HepG2 (cell line): Measurements from ENCODE around the gene SIK3. TPM values are rescaled to one million over a fixed set of nuclear protein-coding genes. Genes with fewer than 3 reads are reported as not detected.

Experiments used
- GATAD2A ChIP-seq: IDR thresholded peaks from 2 replicates; pipeline ENCODE4 v1.6.1; 2016
- HIVEP1 ChIP-seq: sonication (generic); formaldehyde crosslinking; IDR thresholded peaks from 2 replicates; pipeline ENCODE4 v1.4.0; 2020; ENCODE audit warnings: mild to moderate bottlenecking, missing genetic modification reagents
- HNF4A ChIP-seq: sonication (generic); formaldehyde crosslinking; IDR thresholded peaks from 2 replicates; pipeline ENCODE4 v1.4.0; 2020; ENCODE audit warnings: missing genetic modification reagents
- SALL1 ChIP-seq: sonication (generic); formaldehyde crosslinking; IDR thresholded peaks from 2 replicates; pipeline ENCODE4 v1.8.0; 2022; ENCODE audit warnings: mild to moderate bottlenecking, missing genetic modification reagents
- SNAPC2 ChIP-seq: sonication (generic); formaldehyde crosslinking; IDR thresholded peaks from 2 replicates; pipeline ENCODE4 v1.8.1; 2022; ENCODE audit warnings: mild to moderate bottlenecking, missing genetic modification reagents
- ZFP1 ChIP-seq: IDR thresholded peaks from 2 replicates; pipeline ENCODE4 v1.6.1; 2016
- ZNF264 ChIP-seq: sonication (generic); formaldehyde crosslinking; IDR thresholded peaks from 2 replicates; pipeline ENCODE4 v1.4.0; 2020; ENCODE audit warnings: missing genetic modification reagents
- ZNF282 ChIP-seq: fragments of 450-650 bp; IDR thresholded peaks from 2 replicates; pipeline ENCODE4 v1.6.1; 2018; ENCODE audit not compliant: partially characterized antibody
- ZNF572 ChIP-seq: sonication (generic); formaldehyde crosslinking; IDR thresholded peaks from 2 replicates; pipeline ENCODE4 v1.5.1; 2020; ENCODE audit warnings: mild to moderate bottlenecking, missing genetic modification reagents
- ZNF775 ChIP-seq: sonication (generic); formaldehyde crosslinking; IDR thresholded peaks from 2 replicates; pipeline ENCODE4 v1.4.0; 2020; ENCODE audit warnings: missing genetic modification reagents, mild to moderate bottlenecking, moderate library complexity, borderline replicate concordance
- polyA plus RNA-seq, 8 experiments: library from polyadenylated mRNA; depleted of rRNA in 3 of 8; stranded (reverse) in 7 of 8; unstranded in 1 of 8; fragments of >200 nt; fragmentation: Illumina TruSeq in 4 of 8; extraction: Trizol in 4 of 8; gene quantifications; 2 replicates each; pipeline versions ENCODE4 v1.2.1 to v1.2.3, GENCODE V29; 2011 to 2016; ENCODE audit warnings: low read depth in 4 of 8, missing spikeins in 1 of 8, mixed read lengths in 1 of 8; ENCODE audit not compliant: insufficient read depth in 1 of 8
- total RNA-seq, 5 experiments: library from RNA; depleted of rRNA; stranded (reverse); fragments of >200 nt; fragmentation: Illumina TruSeq; extraction: Trizol; gene quantifications; 2 replicates each; pipeline ENCODE4 v1.2.3, GENCODE V29; 2016; ENCODE audit warnings: low read depth in 1 of 5
- TF ChIP-seq, protein P1 (sequence below): sonication (generic); formaldehyde crosslinking; IDR thresholded peaks from 2 replicates; pipeline ENCODE4 v1.9.0; 2021; ENCODE audit warnings: missing genetic modification reagents, borderline replicate concordance
- TF ChIP-seq, protein P2 (sequence below): sonication (generic); formaldehyde crosslinking; IDR thresholded peaks from 2 replicates; pipeline ENCODE4 v1.5.0; 2020; ENCODE audit warnings: mild to moderate bottlenecking, missing genetic modification reagents
- TF ChIP-seq, protein P3 (sequence below): sonication (generic); formaldehyde crosslinking; IDR thresholded peaks from 2 replicates; pipeline ENCODE4 v1.4.0; 2020; ENCODE audit warnings: missing genetic modification reagents
- TF ChIP-seq, protein P4 (sequence below): sonication (generic); formaldehyde crosslinking; IDR thresholded peaks from 2 replicates; pipeline ENCODE4 v1.5.1; 2020; ENCODE audit warnings: mild to moderate bottlenecking, missing genetic modification reagents
- TF ChIP-seq, protein P5 (sequence below): sonication (generic); formaldehyde crosslinking; IDR thresholded peaks from 2 replicates; pipeline ENCODE4 v1.8.0; 2022; ENCODE audit warnings: mild to moderate bottlenecking, missing genetic modification reagents, borderline replicate concordance

SIK3 gene
- total and polyA plus RNA-seq, 2 of the 13 experiments (the other 11 are each of a cell fraction or from before 2014, with no cell fraction given): 5.7 to 9.8 TPM

DNA sequence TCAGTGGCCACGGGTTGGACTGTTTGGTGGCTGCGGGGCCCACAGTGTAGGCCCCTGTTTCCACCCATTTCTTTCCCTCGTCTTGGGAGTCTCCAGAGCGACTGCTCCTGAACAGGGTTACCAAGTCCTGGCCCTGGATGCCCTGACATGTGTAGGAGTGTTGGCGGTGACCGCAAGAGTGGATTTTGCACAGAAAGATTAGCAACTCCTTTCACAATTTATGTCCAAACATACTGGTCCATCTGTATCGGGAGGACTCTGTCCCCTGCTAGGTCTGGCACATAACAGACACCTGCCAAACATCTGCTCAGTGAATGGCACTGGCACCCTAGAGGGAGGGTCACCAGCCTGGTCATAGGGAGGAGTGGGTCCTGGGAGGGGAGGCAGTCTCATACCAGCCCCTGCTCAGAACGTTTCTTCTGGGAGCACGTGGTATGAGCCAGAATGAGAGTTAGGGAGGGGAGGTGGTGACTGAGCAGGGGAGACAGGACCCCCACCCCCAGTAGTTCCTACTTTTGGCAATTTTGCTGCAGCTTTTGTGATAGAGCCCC, 257.4 kb downstream of the SIK3 start (continued):
- peak; percentile 64 for TF ChIP-seq SALL1 (CRISPR knock-in tag)
- no peak for TF ChIP-seq ZNF282
- no peak for TF ChIP-seq SNAPC2 (CRISPR knock-in tag)
- TF ChIP-seq, protein P1, sequence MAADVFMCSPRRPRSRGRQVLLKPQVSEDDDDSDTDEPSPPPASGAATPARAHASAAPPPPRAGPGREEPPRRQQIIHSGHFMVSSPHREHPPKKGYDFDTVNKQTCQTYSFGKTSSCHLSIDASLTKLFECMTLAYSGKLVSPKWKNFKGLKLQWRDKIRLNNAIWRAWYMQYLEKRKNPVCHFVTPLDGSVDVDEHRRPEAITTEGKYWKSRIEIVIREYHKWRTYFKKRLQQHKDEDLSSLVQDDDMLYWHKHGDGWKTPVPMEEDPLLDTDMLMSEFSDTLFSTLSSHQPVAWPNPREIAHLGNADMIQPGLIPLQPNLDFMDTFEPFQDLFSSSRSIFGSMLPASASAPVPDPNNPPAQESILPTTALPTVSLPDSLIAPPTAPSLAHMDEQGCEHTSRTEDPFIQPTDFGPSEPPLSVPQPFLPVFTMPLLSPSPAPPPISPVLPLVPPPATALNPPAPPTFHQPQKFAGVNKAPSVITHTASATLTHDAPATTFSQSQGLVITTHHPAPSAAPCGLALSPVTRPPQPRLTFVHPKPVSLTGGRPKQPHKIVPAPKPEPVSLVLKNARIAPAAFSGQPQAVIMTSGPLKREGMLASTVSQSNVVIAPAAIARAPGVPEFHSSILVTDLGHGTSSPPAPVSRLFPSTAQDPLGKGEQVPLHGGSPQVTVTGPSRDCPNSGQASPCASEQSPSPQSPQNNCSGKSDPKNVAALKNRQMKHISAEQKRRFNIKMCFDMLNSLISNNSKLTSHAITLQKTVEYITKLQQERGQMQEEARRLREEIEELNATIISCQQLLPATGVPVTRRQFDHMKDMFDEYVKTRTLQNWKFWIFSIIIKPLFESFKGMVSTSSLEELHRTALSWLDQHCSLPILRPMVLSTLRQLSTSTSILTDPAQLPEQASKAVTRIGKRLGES (CRISPR knock-in tag): peak; percentile 41; the same call in 1 of the 2 replicates
- 0 out of 2 replicates have a peak, but pooled peaks have one; percentile 43 for TF ChIP-seq HIVEP1
- peak; percentile 77 for TF ChIP-seq GATAD2A (CRISPR knock-in tag)
- TF ChIP-seq, protein P2, sequence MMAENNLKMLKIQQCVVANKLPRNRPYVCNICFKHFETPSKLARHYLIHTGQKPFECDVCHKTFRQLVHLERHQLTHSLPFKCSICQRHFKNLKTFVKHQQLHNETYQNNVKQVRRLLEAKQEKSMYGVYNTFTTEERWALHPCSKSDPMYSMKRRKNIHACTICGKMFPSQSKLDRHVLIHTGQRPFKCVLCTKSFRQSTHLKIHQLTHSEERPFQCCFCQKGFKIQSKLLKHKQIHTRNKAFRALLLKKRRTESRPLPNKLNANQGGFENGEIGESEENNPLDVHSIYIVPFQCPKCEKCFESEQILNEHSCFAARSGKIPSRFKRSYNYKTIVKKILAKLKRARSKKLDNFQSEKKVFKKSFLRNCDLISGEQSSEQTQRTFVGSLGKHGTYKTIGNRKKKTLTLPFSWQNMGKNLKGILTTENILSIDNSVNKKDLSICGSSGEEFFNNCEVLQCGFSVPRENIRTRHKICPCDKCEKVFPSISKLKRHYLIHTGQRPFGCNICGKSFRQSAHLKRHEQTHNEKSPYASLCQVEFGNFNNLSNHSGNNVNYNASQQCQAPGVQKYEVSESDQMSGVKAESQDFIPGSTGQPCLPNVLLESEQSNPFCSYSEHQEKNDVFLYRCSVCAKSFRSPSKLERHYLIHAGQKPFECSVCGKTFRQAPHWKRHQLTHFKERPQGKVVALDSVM: no peak
- TF ChIP-seq HNF4A (CRISPR knock-in tag): peak; percentile 93
- TF ChIP-seq ZNF775 (CRISPR knock-in tag): no peak
- peak; percentile 75 for TF ChIP-seq ZNF264
- TF ChIP-seq, protein P3, sequence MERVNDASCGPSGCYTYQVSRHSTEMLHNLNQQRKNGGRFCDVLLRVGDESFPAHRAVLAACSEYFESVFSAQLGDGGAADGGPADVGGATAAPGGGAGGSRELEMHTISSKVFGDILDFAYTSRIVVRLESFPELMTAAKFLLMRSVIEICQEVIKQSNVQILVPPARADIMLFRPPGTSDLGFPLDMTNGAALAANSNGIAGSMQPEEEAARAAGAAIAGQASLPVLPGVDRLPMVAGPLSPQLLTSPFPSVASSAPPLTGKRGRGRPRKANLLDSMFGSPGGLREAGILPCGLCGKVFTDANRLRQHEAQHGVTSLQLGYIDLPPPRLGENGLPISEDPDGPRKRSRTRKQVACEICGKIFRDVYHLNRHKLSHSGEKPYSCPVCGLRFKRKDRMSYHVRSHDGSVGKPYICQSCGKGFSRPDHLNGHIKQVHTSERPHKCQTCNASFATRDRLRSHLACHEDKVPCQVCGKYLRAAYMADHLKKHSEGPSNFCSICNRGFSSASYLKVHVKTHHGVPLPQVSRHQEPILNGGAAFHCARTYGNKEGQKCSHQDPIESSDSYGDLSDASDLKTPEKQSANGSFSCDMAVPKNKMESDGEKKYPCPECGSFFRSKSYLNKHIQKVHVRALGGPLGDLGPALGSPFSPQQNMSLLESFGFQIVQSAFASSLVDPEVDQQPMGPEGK (CRISPR knock-in tag): peak; percentile 74
- TF ChIP-seq, protein P4, sequence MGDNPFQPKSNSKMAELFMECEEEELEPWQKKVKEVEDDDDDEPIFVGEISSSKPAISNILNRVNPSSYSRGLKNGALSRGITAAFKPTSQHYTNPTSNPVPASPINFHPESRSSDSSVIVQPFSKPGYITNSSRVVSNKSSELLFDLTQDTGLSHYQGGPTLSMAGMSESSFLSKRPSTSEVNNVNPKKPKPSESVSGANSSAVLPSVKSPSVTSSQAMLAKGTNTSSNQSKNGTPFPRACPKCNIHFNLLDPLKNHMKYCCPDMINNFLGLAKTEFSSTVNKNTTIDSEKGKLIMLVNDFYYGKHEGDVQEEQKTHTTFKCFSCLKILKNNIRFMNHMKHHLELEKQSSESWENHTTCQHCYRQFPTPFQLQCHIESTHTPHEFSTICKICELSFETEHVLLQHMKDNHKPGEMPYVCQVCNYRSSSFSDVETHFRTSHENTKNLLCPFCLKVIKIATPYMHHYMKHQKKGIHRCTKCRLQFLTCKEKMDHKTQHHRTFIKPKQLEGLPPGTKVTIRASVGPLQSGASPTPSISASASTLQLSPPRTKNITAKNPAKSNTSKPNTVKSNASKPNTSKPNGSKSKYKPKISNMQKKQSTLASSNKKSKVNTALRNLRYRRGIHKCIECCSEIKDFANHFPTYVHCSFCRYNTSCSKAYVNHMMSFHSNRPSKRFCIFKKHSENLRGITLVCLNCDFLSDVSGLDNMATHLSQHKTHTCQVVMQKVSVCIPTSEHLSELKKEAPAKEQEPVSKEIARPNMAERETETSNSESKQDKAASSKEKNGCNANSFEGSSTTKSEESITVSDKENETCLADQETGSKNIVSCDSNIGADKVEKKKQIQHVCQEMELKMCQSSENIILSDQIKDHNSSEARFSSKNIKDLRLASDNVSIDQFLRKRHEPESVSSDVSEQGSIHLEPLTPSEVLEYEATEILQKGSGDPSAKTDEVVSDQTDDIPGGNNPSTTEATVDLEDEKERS (CRISPR knock-in tag): no peak
- TF ChIP-seq, protein P5, sequence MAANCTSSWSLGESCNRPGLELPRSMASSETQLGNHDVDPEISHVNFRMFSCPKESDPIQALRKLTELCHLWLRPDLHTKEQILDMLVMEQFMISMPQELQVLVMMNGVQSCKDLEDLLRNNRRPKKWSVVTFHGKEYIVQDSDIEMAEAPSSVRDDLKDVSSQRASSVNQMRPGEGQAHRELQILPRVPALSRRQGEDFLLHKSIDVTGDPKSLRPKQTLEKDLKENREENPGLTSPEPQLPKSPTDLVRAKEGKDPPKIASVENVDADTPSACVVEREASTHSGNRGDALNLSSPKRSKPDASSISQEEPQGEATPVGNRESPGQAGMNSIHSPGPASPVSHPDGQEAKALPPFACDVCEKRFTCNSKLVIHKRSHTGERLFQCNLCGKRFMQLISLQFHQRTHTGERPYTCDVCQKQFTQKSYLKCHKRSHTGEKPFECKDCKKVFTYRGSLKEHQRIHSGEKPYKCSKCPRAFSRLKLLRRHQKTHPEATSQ (CRISPR knock-in tag): no peak
- TF ChIP-seq ZNF572: 0 out of 2 replicates have a peak, but pooled peaks have one; percentile 39
- no peak for TF ChIP-seq ZFP1 (CRISPR knock-in tag)
